ENCODE measurements around the gene ASB15.

ASB15 gene

DNA sequence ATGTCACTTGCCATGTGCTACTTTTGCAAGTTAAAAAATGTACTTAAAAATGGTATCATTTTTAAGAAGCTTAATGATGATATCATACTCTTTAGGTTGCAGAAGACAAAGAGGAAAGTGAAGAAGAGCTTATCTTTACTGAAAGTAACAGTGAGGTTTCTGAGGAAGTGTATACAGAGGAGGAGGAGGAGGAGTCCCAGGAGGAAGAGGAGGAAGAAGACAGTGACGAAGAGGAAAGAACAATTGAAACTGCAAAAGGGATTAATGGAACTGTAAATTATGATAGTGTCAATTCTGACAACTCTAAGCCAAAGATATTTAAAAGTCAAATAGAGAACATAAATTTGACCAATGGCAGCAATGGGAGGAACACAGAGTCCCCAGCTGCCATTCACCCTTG, 60.1 kb downstream of the ASB15 start:
- no peak overlapping the region for H3K4ac ChIP-seq (ENCODE audit: low read depth in 1 of 2, low read length in 2 of 2)
- H3K14ac ChIP-seq (ENCODE audit: low read length in 2 of 2), result no peak overlapping the region
- H3K27ac ChIP-seq (ENCODE audit: low read length, poor library complexity, severe bottlenecking), result no peak overlapping the region
- 100% methylated on average over 1 of the region's 1 CpG for WGBS
- no peak overlapping the region for H2BK5ac ChIP-seq (ENCODE audit: low read depth, low read length, poor library complexity, severe bottlenecking)
- no peak for DNase-seq
- no peak overlapping the region for H3K4me2 ChIP-seq (ENCODE audit: low read length, poor library complexity, severe bottlenecking)
- no peak overlapping the region for H3K4me3 ChIP-seq (ENCODE audit: insufficient read depth in 1 of 2, low read depth in 1 of 2, low read length in 2 of 2)
- H3K27me3 ChIP-seq (ENCODE audit: control insufficient read depth in 1 of 2, insufficient read depth in 1 of 2, low read length in 2 of 2), result no peaks in the 10 kb centered on the region
- no peak overlapping the region for H4K8ac ChIP-seq (ENCODE audit: low read length)
- no peak overlapping the region for H2BK120ac ChIP-seq (ENCODE audit: low read depth, low read length)
- H3K18ac ChIP-seq (ENCODE audit: low read depth in 1 of 2, low read length in 2 of 2), result no peak overlapping the region
- no peak overlapping the region for H2AK5ac ChIP-seq (ENCODE audit: low read length, severe bottlenecking)
- H4K91ac ChIP-seq (ENCODE audit: low read length), result no peak overlapping the region
- H3K4me1 ChIP-seq (ENCODE audit: control insufficient read depth, insufficient read depth, low read depth, low read length), result no peaks in the 10 kb centered on the region
- no peak overlapping the region for H3K9ac ChIP-seq (ENCODE audit: low read length)
- no peak overlapping the region for H2BK12ac ChIP-seq (ENCODE audit: low read length in 2 of 2)
- no peaks in the 10 kb centered on the region for H3K36me3 ChIP-seq (ENCODE audit: control insufficient read depth in 1 of 2, insufficient read depth in 2 of 2, low read depth in 1 of 2, low read length in 2 of 2)
- no peak overlapping the region for H3K23ac ChIP-seq (ENCODE audit: low read length in 2 of 2)
- H3K79me1 ChIP-seq (replicated peaks; ENCODE audit: low read length, poor library complexity, severe bottlenecking), result no peaks in the 10 kb centered on the region
- H3K9me3 ChIP-seq (ENCODE audit: control insufficient read depth, low read length), result no peaks in the 10 kb centered on the region
- no peak overlapping the region for H2BK15ac ChIP-seq (ENCODE audit: low read depth, poor library complexity, severe bottlenecking)
- H2AFZ ChIP-seq (ENCODE audit: low read depth, low read length), result no peak overlapping the region

DNA sequence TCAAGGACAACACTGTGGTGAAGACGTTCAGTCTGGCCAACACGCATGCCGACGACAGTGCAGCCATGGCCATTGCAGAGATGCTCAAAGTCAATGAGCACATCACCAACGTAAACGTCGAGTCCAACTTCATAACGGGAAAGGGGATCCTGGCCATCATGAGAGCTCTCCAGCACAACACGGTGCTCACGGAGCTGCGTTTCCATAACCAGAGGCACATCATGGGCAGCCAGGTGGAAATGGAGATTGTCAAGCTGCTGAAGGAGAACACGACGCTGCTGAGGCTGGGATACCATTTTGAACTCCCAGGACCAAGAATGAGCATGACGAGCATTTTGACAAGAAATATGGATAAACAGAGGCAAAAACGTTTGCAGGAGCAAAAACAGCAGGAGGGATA, 60.7 kb downstream of the ASB15 start:
- Histone ChIP-seq H2BK12ac (ENCODE audit: low read length in 2 of 2) (no peak overlapping the region), H3K4me2 (ENCODE audit: low read length, poor library complexity, severe bottlenecking) (no peak overlapping the region), H3K4me1 (ENCODE audit: control insufficient read depth, insufficient read depth, low read depth, low read length) (no peaks in the 10 kb centered on the region), H3K4me3 (ENCODE audit: insufficient read depth in 1 of 2, low read depth in 1 of 2, low read length in 2 of 2) (no peak overlapping the region), H3K9me3 (ENCODE audit: control insufficient read depth, low read length) (no peaks in the 10 kb centered on the region), H3K18ac (ENCODE audit: low read depth in 1 of 2, low read length in 2 of 2) (no peak overlapping the region), H3K4ac (ENCODE audit: low read depth in 1 of 2, low read length in 2 of 2) (no peak overlapping the region), H4K8ac (ENCODE audit: low read length) (no peak overlapping the region), H3K27ac (ENCODE audit: low read length, poor library complexity, severe bottlenecking) (no peak overlapping the region), H2AK5ac (ENCODE audit: low read length, severe bottlenecking) (no peak overlapping the region), H2AFZ (ENCODE audit: low read depth, low read length) (no peak overlapping the region), H3K9ac (ENCODE audit: low read length) (no peak overlapping the region), H3K14ac (ENCODE audit: low read length in 2 of 2) (no peak overlapping the region), H3K79me1 (replicated peaks; ENCODE audit: low read length, poor library complexity, severe bottlenecking) (no peaks in the 10 kb centered on the region), H2BK15ac (ENCODE audit: low read depth, poor library complexity, severe bottlenecking) (no peak overlapping the region), H2BK5ac (ENCODE audit: low read depth, low read length, poor library complexity, severe bottlenecking) (no peak overlapping the region), H4K91ac (ENCODE audit: low read length) (no peak overlapping the region), H2BK120ac (ENCODE audit: low read depth, low read length) (no peak overlapping the region), H3K27me3 (ENCODE audit: control insufficient read depth in 1 of 2, insufficient read depth in 1 of 2, low read length in 2 of 2) (no peaks in the 10 kb centered on the region), H3K23ac (ENCODE audit: low read length in 2 of 2) (no peak overlapping the region), H3K36me3 (ENCODE audit: control insufficient read depth in 1 of 2, insufficient read depth in 2 of 2, low read depth in 1 of 2, low read length in 2 of 2) (no peaks in the 10 kb centered on the region)
- WGBS, result 94% methylated on average over 15 of the region's 15 CpGs
- DNase-seq, result no peak

DNA sequence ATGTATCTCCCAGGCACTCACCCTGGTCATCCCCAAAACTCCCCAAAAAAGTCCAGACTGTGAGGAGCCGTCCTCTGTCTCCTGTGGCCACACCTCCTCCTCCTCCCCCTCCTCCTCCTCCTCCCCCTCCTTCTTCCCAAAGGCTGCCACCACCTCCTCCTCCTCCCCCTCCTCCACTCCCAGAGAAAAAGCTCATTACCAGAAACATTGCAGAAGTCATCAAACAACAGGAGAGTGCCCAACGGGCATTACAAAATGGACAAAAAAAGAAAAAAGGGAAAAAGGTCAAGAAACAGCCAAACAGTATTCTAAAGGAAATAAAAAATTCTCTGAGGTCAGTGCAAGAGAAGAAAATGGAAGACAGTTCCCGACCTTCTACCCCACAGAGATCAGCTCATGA, 61.1 kb downstream of the ASB15 start:
- Histone ChIP-seq H3K4me3 (ENCODE audit: insufficient read depth in 1 of 2, low read depth in 1 of 2, low read length in 2 of 2) (no peak overlapping the region), H3K36me3 (ENCODE audit: control insufficient read depth in 1 of 2, insufficient read depth in 2 of 2, low read depth in 1 of 2, low read length in 2 of 2) (no peaks in the 10 kb centered on the region), H3K79me1 (replicated peaks; ENCODE audit: low read length, poor library complexity, severe bottlenecking) (no peaks in the 10 kb centered on the region), H3K4me1 (ENCODE audit: control insufficient read depth, insufficient read depth, low read depth, low read length) (no peaks in the 10 kb centered on the region), H2AK5ac (ENCODE audit: low read length, severe bottlenecking) (no peak overlapping the region), H3K4ac (ENCODE audit: low read depth in 1 of 2, low read length in 2 of 2) (no peak overlapping the region), H2BK12ac (ENCODE audit: low read length in 2 of 2) (no peak overlapping the region), H3K9me3 (ENCODE audit: control insufficient read depth, low read length) (no peaks in the 10 kb centered on the region), H4K91ac (ENCODE audit: low read length) (no peak overlapping the region), H4K8ac (ENCODE audit: low read length) (no peak overlapping the region), H2BK15ac (ENCODE audit: low read depth, poor library complexity, severe bottlenecking) (no peak overlapping the region), H3K14ac (ENCODE audit: low read length in 2 of 2) (no peak overlapping the region), H3K23ac (ENCODE audit: low read length in 2 of 2) (no peak overlapping the region), H3K4me2 (ENCODE audit: low read length, poor library complexity, severe bottlenecking) (no peak overlapping the region), H3K27me3 (ENCODE audit: control insufficient read depth in 1 of 2, insufficient read depth in 1 of 2, low read length in 2 of 2) (no peaks in the 10 kb centered on the region), H3K27ac (ENCODE audit: low read length, poor library complexity, severe bottlenecking) (no peak overlapping the region), H3K9ac (ENCODE audit: low read length) (no peak overlapping the region), H3K18ac (ENCODE audit: low read depth in 1 of 2, low read length in 2 of 2) (no peak overlapping the region), H2BK120ac (ENCODE audit: low read depth, low read length) (no peak overlapping the region), H2AFZ (ENCODE audit: low read depth, low read length) (no peak overlapping the region), H2BK5ac (ENCODE audit: low read depth, low read length, poor library complexity, severe bottlenecking) (no peak overlapping the region)
- 64% methylated on average over 2 of the region's 3 CpGs for WGBS
- no peak for DNase-seq

DNA sequence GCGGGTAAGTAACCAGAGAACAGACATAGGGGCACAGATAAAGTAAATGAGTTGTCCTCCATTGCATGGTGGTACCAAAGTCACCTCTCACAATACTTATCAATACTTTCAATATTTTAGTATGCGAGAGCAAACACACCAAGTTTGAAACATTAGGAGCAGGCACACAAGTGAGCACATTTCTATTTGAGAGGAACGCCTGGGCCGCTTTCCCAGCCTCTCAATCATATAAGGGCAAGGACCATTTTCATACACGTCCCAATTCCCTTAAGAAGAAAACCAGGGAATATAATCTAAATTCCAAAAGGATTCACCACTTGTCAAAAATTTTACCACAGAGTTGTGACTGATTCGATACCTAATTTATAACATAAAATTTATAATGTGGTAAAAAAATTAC, 61.6 kb downstream of the ASB15 start:
- no peak for DNase-seq
- H3K23ac ChIP-seq (ENCODE audit: low read length in 2 of 2), result no peak overlapping the region

More for the DNA sequence above, 61.6 kb downstream of the ASB15 start:
- no peak overlapping the region for H2AK5ac ChIP-seq (ENCODE audit: low read length, severe bottlenecking)
- no peak overlapping the region for H4K8ac ChIP-seq (ENCODE audit: low read length)
- H2AFZ ChIP-seq (ENCODE audit: low read depth, low read length), result no peak overlapping the region
- H3K79me1 ChIP-seq (replicated peaks; ENCODE audit: low read length, poor library complexity, severe bottlenecking), result no peaks in the 10 kb centered on the region
- H3K36me3 ChIP-seq (ENCODE audit: control insufficient read depth in 1 of 2, insufficient read depth in 2 of 2, low read depth in 1 of 2, low read length in 2 of 2), result no peaks in the 10 kb centered on the region
- H3K27ac ChIP-seq (ENCODE audit: low read length, poor library complexity, severe bottlenecking), result no peak overlapping the region
- no peak overlapping the region for H3K14ac ChIP-seq (ENCODE audit: low read length in 2 of 2)
- H2BK12ac ChIP-seq (ENCODE audit: low read length in 2 of 2), result no peak overlapping the region
- no peaks in the 10 kb centered on the region for H3K9me3 ChIP-seq (ENCODE audit: control insufficient read depth, low read length)
- H3K18ac ChIP-seq (ENCODE audit: low read depth in 1 of 2, low read length in 2 of 2), result no peak overlapping the region
- no peak overlapping the region for H3K4ac ChIP-seq (ENCODE audit: low read depth in 1 of 2, low read length in 2 of 2)
- H2BK5ac ChIP-seq (ENCODE audit: low read depth, low read length, poor library complexity, severe bottlenecking), result no peak overlapping the region
- 97% methylated on average over 5 of the region's 6 CpGs for WGBS
- H2BK15ac ChIP-seq (ENCODE audit: low read depth, poor library complexity, severe bottlenecking), result no peak overlapping the region
- H3K27me3 ChIP-seq (ENCODE audit: control insufficient read depth in 1 of 2, insufficient read depth in 1 of 2, low read length in 2 of 2), result no peaks in the 10 kb centered on the region
- no peak overlapping the region for H2BK120ac ChIP-seq (ENCODE audit: low read depth, low read length)
- no peaks in the 10 kb centered on the region for H3K4me1 ChIP-seq (ENCODE audit: control insufficient read depth, insufficient read depth, low read depth, low read length)
- no peak overlapping the region for H3K4me3 ChIP-seq (ENCODE audit: insufficient read depth in 1 of 2, low read depth in 1 of 2, low read length in 2 of 2)
- no peak overlapping the region for H3K4me2 ChIP-seq (ENCODE audit: low read length, poor library complexity, severe bottlenecking)
- H3K9ac ChIP-seq (ENCODE audit: low read length), result no peak overlapping the region
- no peak overlapping the region for H4K91ac ChIP-seq (ENCODE audit: low read length)
